Measurements from ENCODE around the gene ESRRA. TPM values are rescaled to one million over a fixed set of nuclear protein-coding genes. Genes with fewer than 3 reads are reported as not detected.

Gene ESRRA
- total RNA-seq, 2 experiments from 2014 or later = 28.6 to 57.8 TPM

GRCh38 chr11:64305691-64306562 lies 603 bp downstream of the ESRRA start:
- CTCF ChIA-PET (ENCODE audit: unreplicated experiment) = interaction anchor here (2.1 kb wide), 1 partner anchor 12 kb away, joined by 12 read pairs; the partner anchor contains the start of gene PRDX5
- no TSS peak for BruUV-seq (replicated peaks)
- no peaks in the 10 kb centered on the region for H3K9me3 ChIP-seq (ENCODE audit: low read length)
- H3K36me3 ChIP-seq (ENCODE audit: insufficient read depth, low read length) = peaks cover 31% of the 10 kb centered on the region
- peaks cover 25% of the 10 kb centered on the region for H3K79me2 ChIP-seq (ENCODE audit: insufficient read depth, low read depth, low read length)
- no peaks in the 10 kb centered on the region for H4K20me1 ChIP-seq (ENCODE audit: insufficient read depth, low read length)
- peak; percentile 80 for TF ChIP-seq CTCF (conservative IDR thresholded peaks at IDR 0.05; ENCODE audit: low read length)
- no peak for TF ChIP-seq EZH2phosphoT487 (IDR thresholded peaks at IDR 0.05; ENCODE audit: borderline replicate concordance, low read depth, low read length)
- peak overlapping the region; percentile 55 for H3K27ac ChIP-seq (ENCODE audit: low read depth, low read length, poor library complexity, severe bottlenecking)
- POLR2A ChIA-PET = no interaction called here
- H3K4me2 ChIP-seq (ENCODE audit: low read length) = peak overlapping the region; percentile 78
- intact Hi-C loops (cut with micrococcal nuclease; ENCODE audit: unreplicated experiment) = loop anchor here (1.0 to 10.0 kb wide), 4 partner anchors 11 to 331 kb away; partner anchors contain the start of genes CCDC88B, COX8A, FKBP2 and TRMT112
- H2AFZ ChIP-seq (ENCODE audit: low read length) = peak overlapping the region; percentile 30; the same call in 1 of the 2 replicates
- H3K4me3 ChIP-seq (ENCODE audit: low read depth, low read length, poor library complexity, severe bottlenecking) = peak overlapping the region; percentile 88
- DNase-seq (ENCODE audit: low spot score) = peak; percentile 84
- H3K4me1 ChIP-seq (ENCODE audit: insufficient read depth, low read length, poor library complexity, severe bottlenecking) = peaks cover 23% of the 10 kb centered on the region
- no peaks in the 10 kb centered on the region for H3K9me2 ChIP-seq (ENCODE audit: insufficient read depth, low read length)

- BruUV-seq (replicated peaks) = TSS peak; percentile 35
- H3K4me2 ChIP-seq (ENCODE audit: low read length) = peak overlapping the region; percentile 78
- H3K4me3 ChIP-seq (ENCODE audit: low read depth, low read length, poor library complexity, severe bottlenecking) = peak overlapping the region; percentile 88
- H3K36me3 ChIP-seq (ENCODE audit: insufficient read depth, low read length) = peaks cover 35% of the 10 kb centered on the region
- H3K4me1 ChIP-seq (ENCODE audit: insufficient read depth, low read length, poor library complexity, severe bottlenecking) = peaks cover 23% of the 10 kb centered on the region
- H4K20me1 ChIP-seq (ENCODE audit: insufficient read depth, low read length) = no peaks in the 10 kb centered on the region
- intact Hi-C loops (cut with micrococcal nuclease; ENCODE audit: unreplicated experiment) = loop anchor here (10.0 kb wide), 1 partner anchor 332 kb away; the partner anchor contains the start of gene COX8A
- ChIA-PET POLR2A (interaction anchor here (1.7 kb wide), 1 partner anchor 11 kb away, joined by 5 read pairs; the partner anchor contains the start of genes PRDX5 and TRMT112), CTCF (ENCODE audit: unreplicated experiment) (no interaction called here)
- no peaks in the 10 kb centered on the region for H3K9me3 ChIP-seq (ENCODE audit: low read length)
- no peaks in the 10 kb centered on the region for H3K9me2 ChIP-seq (ENCODE audit: insufficient read depth, low read length)
- H3K27ac ChIP-seq (ENCODE audit: low read depth, low read length, poor library complexity, severe bottlenecking) = peak overlapping the region; percentile 55
- H3K79me2 ChIP-seq (ENCODE audit: insufficient read depth, low read depth, low read length) = peaks cover 25% of the 10 kb centered on the region
- TF ChIP-seq EZH2phosphoT487 (IDR thresholded peaks at IDR 0.05; ENCODE audit: borderline replicate concordance, low read depth, low read length) (no peak), CTCF (conservative IDR thresholded peaks at IDR 0.05; ENCODE audit: low read length) (no peak)
- H2AFZ ChIP-seq (ENCODE audit: low read length) = peak overlapping the region; percentile 30; the same call in 1 of the 2 replicates
- DNase-seq (ENCODE audit: low spot score) = no peak
These were observed 1.2 kb downstream of the ESRRA start for GRCh38 chr11:64306563-64306875.

All from OCI-LY7 (cell line).